Transverse colon (tissue), 4 donors: ENCODE data around the gene PDZK1IP1. TPM values are rescaled to one million over a fixed set of nuclear protein-coding genes. Genes with fewer than 3 reads are reported as not detected.

ENCODE experiments used
- DNase-seq: peaks from one replicate; pipeline ENCODE4 v3.0.0-alpha.2; 2019
- H3K27ac ChIP-seq, 4 donors: fragments of 200-600 bp; sonication (generic); 2 replicates each; pipeline ENCODE4 v1.5.1; 2016 to 2018; ENCODE audit warnings: inconsistent platforms in 4 of 4
- H3K27me3 ChIP-seq: fragments of 200-600 bp; sonication (generic); 2 replicates; pipeline ENCODE4 v1.5.1; 2017; ENCODE audit warnings: inconsistent platforms
- H3K36me3 ChIP-seq, 4 donors: fragments of 200-600 bp; sonication (generic); 2 replicates each; pipeline ENCODE4 v1.5.1; 2017 to 2019; ENCODE audit warnings: inconsistent platforms in 4 of 4
- H3K4me1 ChIP-seq, 4 donors: fragments of 200-600 bp; sonication (generic); 2 replicates each; pipeline ENCODE4 v1.5.1; 2017 to 2020; ENCODE audit warnings: inconsistent platforms in 4 of 4
- H3K4me3 ChIP-seq, 4 donors: fragments of 200-600 bp; sonication (generic); 1 replicate in 1 of 4; 2 replicates in 3 of 4; pipeline versions ENCODE4 v1.5.1 to v1.6.1; 2017 to 2019; ENCODE audit warnings: inconsistent platforms in 4 of 4
- H3K9me3 ChIP-seq, 2 donors: fragments of 200-600 bp; sonication (generic); 2 replicates each; pipeline ENCODE4 v1.5.1; 2017 to 2019; ENCODE audit warnings: inconsistent platforms in 2 of 2
- CTCF ChIP-seq, 5 experiments: fragments of 200-600 bp in 3 of 5; fragments of 450-650 bp in 2 of 5; sonication (generic) in 3 of 5; IDR thresholded peaks; 1 replicate in 2 of 5; 2 replicates in 3 of 5; pipeline ENCODE4 v1.5.1; 2016 to 2017; ENCODE audit warnings: antibody characterized with exemption in 5 of 5, inconsistent platforms in 3 of 5, mild to moderate bottlenecking in 2 of 5, moderate library complexity in 1 of 5
- EP300 ChIP-seq: sonication (generic); formaldehyde crosslinking; IDR thresholded peaks from one replicate; pipeline ENCODE4 v1.6.1; 2017; ENCODE audit warnings: antibody characterized with exemption, low read depth
- POLR2A ChIP-seq: fragments of 450-650 bp; IDR thresholded peaks from one replicate; pipeline ENCODE4 v1.6.1; 2016; ENCODE audit warnings: antibody characterized with exemption, mild to moderate bottlenecking, moderate library complexity
- POLR2AphosphoS5 ChIP-seq, 3 donors: sonication (generic); formaldehyde crosslinking; IDR thresholded peaks; one replicate each; pipeline ENCODE4 v1.6.1; 2016; ENCODE audit warnings: antibody characterized with exemption in 3 of 3
- WGBS, 2 donors: methylation state at CpG; one replicate each; pipeline ENCODE4 v1.1.5; 2018; ENCODE audit warnings: low coverage in 1 of 2; 5-methylcytosine and 5-hydroxymethylcytosine counted together
- in situ Hi-C, 4 donors: fragments of 200-750 bp; cut with MboI; loops; one replicate each; pipeline versions ENCODE4 v1.15.0 to v1.15.1; 2017; ENCODE audit warnings: low sequenced_read_pairs in 3 of 4, low pct_ligation_motif_present in 1 of 4, low pct_unique_long_range_greater_than_20kb in 1 of 4
- intact Hi-C: fragments of 100-400 bp; cut with DNase I; formaldehyde crosslinking; loops from one replicate; pipeline ENCODE4 v1.15.1; 2023; ENCODE audit warnings: low total_unique reads
- total RNA-seq, 4 donors: library from RNA; depleted of rRNA; stranded (reverse); fragments of >200 nt; gene quantifications; one replicate each; pipeline ENCODE4 v1.1.0, GENCODE V29; 2016

The PDZK1IP1 gene
- total RNA-seq, 4 donors from 2014 or later = 16.5 to 228 (median 148) TPM

GRCh38 chr1:47183308-47184089 lies 6.3 kb downstream of the PDZK1IP1 start:
- Histone ChIP-seq H3K9me3 (no peaks in the 10 kb centered on the region), H3K4me1 (peaks cover 10 to 15% (median 12%) of the 10 kb centered on the region in 4 donors), H3K4me3 (no peak overlapping the region), H3K36me3 (no peaks in the 10 kb centered on the region), H3K27me3 (peaks cover 10% of the 10 kb centered on the region), H3K27ac (no peak overlapping the region)
- intact Hi-C loops (no loop called here), in situ Hi-C loops (loop anchor here (25.0 kb wide), 2 partner anchors 229 to 529 kb away; partner anchors contain the start of gene FOXE3 (in 2 of the 4))
- WGBS, 2 donors = 80% methylated on average over 11 of the region's 11 CpGs; no CpG with 5 or more reads in 1 of the 2 donors
- TF ChIP-seq POLR2A = no peak
- TF ChIP-seq CTCF (IDR thresholded peaks at IDR 0.05) = no peak
- no peak for TF ChIP-seq POLR2AphosphoS5 (IDR thresholded peaks at IDR 0.05)
- no peak for TF ChIP-seq EP300
- DNase-seq = no peak

GRCh38 chr1:47182676-47183235 lies 7.1 kb downstream of the PDZK1IP1 start:
- Histone ChIP-seq H3K27me3 (peaks cover 10% of the 10 kb centered on the region), H3K4me3 (no peak overlapping the region), H3K9me3 (no peaks in the 10 kb centered on the region), H3K36me3 (no peaks in the 10 kb centered on the region), H3K27ac (no peak overlapping the region), H3K4me1 (peaks cover 9 to 15% (median 12%) of the 10 kb centered on the region in 4 donors)
- intact Hi-C loops = no loop called here
- WGBS, 2 donors = 72% methylated on average over 7 of the region's 7 CpGs; no CpG with 5 or more reads in 1 of the 2 donors
- TF ChIP-seq CTCF (IDR thresholded peaks at IDR 0.05) = no peak
- TF ChIP-seq EP300 = no peak
- TF ChIP-seq POLR2A = no peak
- TF ChIP-seq POLR2AphosphoS5 (IDR thresholded peaks at IDR 0.05) = no peak
- in situ Hi-C loops = loop anchor here (25.0 kb wide), 2 partner anchors 230 to 530 kb away; partner anchors contain the start of gene FOXE3 (in 2 of the 4)
- DNase-seq = no peak

GRCh38 chr1:47181955-47182675 lies 7.7 kb downstream of the PDZK1IP1 start:
- no peak for DNase-seq
- Histone ChIP-seq H3K4me3 (no peak overlapping the region), H3K36me3 (no peaks in the 10 kb centered on the region), H3K27me3 (peaks cover 10% of the 10 kb centered on the region), H3K9me3 (no peaks in the 10 kb centered on the region), H3K27ac (no peak overlapping the region), H3K4me1 (peaks cover 9 to 15% (median 12%) of the 10 kb centered on the region in 4 donors)
- TF ChIP-seq EP300 (no peak), POLR2A (no peak), POLR2AphosphoS5 (IDR thresholded peaks at IDR 0.05) (no peak), CTCF (IDR thresholded peaks at IDR 0.05) (no peak)
- in situ Hi-C loops = loop anchor here (25.0 kb wide), 2 partner anchors 230 to 530 kb away; partner anchors contain the start of gene FOXE3 (in 2 of the 4)
- WGBS, 2 donors = 71 to 85% methylated on average over 1 to 7 of the region's 7 CpGs
- intact Hi-C loops = no loop called here
